ENCODE data around the gene ITLN1.

ITLN1 gene

GRCh38 chr1:160853754-160854153 is 31.2 kb downstream of the ITLN1 start:
- no peak for DNase-seq

DNA sequence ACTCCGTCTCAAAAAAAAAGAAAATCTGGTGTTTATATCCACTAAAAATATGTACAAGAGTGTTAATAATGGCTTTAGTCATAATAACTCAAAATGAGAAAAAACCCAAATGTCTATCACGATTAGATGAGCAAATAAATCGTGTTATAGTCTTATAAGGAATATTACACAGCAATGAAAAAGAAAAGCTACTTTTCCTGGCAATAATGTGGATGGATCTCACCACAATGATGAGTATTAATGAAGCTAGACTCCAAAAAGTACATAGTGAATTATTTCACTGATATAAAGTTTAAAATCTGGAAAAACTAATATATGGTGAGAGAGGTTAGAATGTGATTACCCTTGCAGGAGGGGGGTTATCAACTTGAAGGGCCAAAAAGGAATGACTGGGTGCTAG is 32.0 kb downstream of the ITLN1 start:
- DNase-seq = no peak

- DNase-seq = no peak
Measured at GRCh38 chr1:160850993-160851392, 34.0 kb downstream of the ITLN1 start.

- DNase-seq = no peak
Measured at GRCh38 chr1:160850541-160850940, 34.4 kb downstream of the ITLN1 start.

DNA sequence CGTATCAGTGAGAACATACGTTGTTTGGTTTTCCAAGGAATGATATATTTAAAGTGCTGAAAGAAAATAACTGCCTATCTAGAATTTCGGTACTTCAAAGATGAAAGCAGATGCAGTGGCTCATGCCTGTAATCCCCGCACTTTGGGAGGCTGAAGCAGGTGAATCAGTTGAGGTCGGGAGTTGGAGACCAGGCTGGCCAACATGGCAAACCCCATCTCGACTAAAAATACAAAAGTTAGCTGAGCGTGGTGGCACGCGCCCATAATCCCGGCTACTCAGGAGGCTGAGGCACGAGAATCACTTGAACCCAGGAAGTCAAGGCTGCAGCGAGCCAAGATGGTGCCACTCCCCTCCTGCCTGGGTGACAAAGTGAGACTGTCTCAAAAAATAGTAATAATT is 38.7 kb downstream of the ITLN1 start:
- DNase-seq = no peak

GRCh38 chr1:160844447-160845232 is 40.3 kb downstream of the ITLN1 start:
- DNase-seq = no peak

DNA sequence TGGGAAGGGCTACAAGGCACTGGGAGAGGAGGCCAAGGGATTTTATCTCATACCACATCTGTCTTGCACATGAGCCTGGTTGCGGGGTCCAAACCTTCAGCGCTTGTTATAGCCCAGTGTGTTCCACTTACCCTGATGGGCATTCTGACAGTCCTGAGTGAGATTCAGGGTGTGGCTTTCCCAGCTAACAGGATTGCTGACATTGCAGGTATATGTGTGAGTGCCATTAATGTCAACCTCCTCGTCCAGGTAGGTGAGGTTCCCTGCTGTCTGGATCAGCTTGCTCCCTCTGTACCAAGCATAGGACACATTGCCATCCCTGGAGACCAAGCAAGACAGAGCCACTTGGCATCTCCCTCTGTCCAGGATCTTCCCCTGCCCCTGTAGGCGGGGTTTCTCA is 43.9 kb downstream of the ITLN1 start:
- DNase-seq = no peak

GRCh38 chr1:160839746-160840145 is 45.2 kb downstream of the ITLN1 start:
- DNase-seq = no peak

DNA sequence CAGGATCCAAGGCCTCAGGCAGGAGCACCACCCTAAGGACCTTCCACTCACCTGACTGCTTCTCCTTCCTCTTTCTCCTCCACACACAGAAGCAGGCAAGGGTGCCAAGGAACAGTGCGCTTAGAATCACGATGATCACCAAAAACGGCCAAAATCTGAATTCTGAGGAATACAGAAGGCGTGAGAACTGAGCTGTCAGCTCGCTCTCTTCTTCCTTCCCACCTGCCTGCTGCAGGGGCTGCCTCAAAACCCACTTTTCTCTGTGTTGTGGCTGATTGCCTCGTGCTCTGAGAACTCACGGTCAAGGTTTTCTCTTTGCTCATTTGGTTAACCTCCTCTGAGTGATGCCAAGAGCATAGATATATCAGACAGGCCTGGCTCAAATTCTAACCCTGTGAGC is 46.1 kb downstream of the ITLN1 start:
- DNase-seq = no peak

- peak; percentile 29 for DNase-seq
Measured at GRCh38 chr1:160837558-160838205, 47.3 kb downstream of the ITLN1 start.

- no peak for DNase-seq
Measured at GRCh38 chr1:160836981-160837557, 47.9 kb downstream of the ITLN1 start.

GRCh38 chr1:160836561-160836960 is 48.4 kb downstream of the ITLN1 start:
- peak; percentile 59 for DNase-seq

- no peak for DNase-seq
Measured at GRCh38 chr1:160835751-160836150, 49.2 kb downstream of the ITLN1 start.

- peak; percentile 65 for DNase-seq
Measured at GRCh38 chr1:160834945-160835565, 49.9 kb downstream of the ITLN1 start.

DNA sequence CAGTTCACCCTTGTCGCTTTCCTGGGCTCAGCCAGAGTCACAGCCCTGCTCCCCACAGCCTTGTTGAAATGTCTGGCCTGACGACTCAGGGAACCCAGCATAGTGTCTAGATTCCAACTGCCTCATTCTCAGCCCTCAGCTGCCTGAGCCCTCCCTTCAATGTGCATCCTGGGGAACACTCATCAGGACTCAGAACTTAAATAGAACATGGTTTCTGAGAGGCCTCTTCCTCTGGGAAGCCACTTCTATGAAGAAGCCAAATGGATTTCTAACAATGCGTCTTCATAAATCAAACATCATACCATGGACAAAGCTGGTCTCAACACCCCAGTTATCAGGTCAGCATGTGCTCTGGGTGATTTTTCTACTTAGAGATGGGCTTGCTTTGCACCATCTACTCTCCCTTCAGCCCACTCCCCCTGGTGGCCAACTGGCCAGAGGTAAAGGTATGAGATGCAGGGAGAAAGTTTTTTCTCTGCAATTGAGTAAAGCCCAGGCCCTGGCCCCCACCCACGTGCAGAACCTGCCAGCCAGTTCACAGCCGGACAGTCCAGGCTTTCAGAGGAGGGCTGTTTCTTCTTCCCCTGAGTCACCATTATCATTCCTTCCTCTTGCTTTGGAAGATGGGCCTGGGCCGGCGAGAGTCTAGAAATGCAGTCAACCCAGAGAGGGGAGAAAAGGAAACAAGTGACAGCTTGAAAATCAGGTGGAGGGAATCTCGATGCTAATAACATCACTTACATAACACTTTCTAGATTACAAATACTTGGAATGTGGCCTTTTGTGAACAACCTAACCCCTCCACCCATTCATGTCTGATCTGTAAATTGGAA is 54.4 kb downstream of the ITLN1 start:
- DNase-seq = peak; percentile 60

- DNase-seq = no peak
Measured at GRCh38 chr1:160829766-160830165, 55.2 kb downstream of the ITLN1 start.

GRCh38 chr1:160827418-160827817 is 57.6 kb downstream of the ITLN1 start:
- DNase-seq = peak; percentile 87

GRCh38 chr1:160826546-160826945 is 58.4 kb downstream of the ITLN1 start:
- no peak for DNase-seq
